Large intestine (tissue), 3 donors: ENCODE data around the gene GDI1. TPM values are rescaled to one million over a fixed set of nuclear protein-coding genes. Genes with fewer than 3 reads are reported as not detected.

Experiments
- DNase-seq, 2 donors: peaks; one replicate each; pipeline versions ENCODE4 v3.0.0 to v3.0.0-alpha.2; 2013
- H3K27ac ChIP-seq: one replicate; pipeline ENCODE4 v1.5.1; 2013; ENCODE audit warnings: low read length
- H3K27me3 ChIP-seq: 2 replicates; pipeline ENCODE4 v1.6.1; 2013; ENCODE audit warnings: low read length; ENCODE audit not compliant: control insufficient read depth, insufficient read depth
- H3K36me3 ChIP-seq: 2 replicates; pipeline ENCODE4 v1.6.1; 2013; ENCODE audit warnings: low read length; ENCODE audit not compliant: control insufficient read depth, insufficient read depth
- H3K4me1 ChIP-seq: one replicate; pipeline ENCODE4 v1.6.1; 2013; ENCODE audit warnings: low read length; ENCODE audit not compliant: control insufficient read depth, insufficient read depth
- H3K4me3 ChIP-seq: one replicate; pipeline ENCODE4 v1.5.1; 2013; ENCODE audit warnings: low read length
- H3K9me3 ChIP-seq: one replicate; pipeline ENCODE4 v1.6.1; 2013; ENCODE audit warnings: mild to moderate bottlenecking, low read depth, low read length, moderate library complexity; ENCODE audit not compliant: control insufficient read depth
- WGBS: methylation state at CpG from one replicate; pipeline ENCODE4 v1.1.5; 2013; ENCODE audit warnings: low lambda C conversion rate; ENCODE audit not compliant: insufficient coverage; 5-methylcytosine and 5-hydroxymethylcytosine counted together
- polyA plus RNA-seq: library from polyadenylated mRNA; unstranded; fragments of 120-200 nt; gene quantifications from one replicate; pipeline ENCODE4 v1.2.1, GENCODE V29; 2013

The GDI1 gene
- polyA plus RNA-seq, 1 donor, result 108 TPM

DNA sequence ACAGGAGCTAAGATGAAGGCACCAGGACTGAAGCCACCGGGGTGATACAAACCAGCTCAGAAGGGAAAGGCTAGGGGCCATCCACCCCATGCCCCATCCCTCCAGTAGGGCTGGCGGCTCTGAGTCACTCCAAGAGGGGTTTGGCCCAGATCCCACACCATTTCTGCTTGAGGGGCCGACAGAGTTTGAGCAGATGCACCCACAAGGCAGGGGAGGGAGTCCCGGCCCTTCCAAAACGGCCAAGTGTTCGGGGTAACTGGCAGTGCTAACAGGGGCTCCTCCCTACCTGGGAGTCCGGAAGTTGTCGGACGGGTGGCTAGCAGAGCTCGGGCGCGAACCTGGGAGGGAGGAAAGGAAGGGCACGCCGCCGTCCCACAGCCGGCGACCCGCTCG lies 53.1 kb downstream of the GDI1 start:
- peak overlapping the region; percentile 70 for H3K27ac ChIP-seq
- no peaks in the 10 kb centered on the region for H3K27me3 ChIP-seq
- no CpG with 5 or more reads among the region's 19 CpGs for WGBS
- peak in 1 of 2 donors; percentile 39 for DNase-seq
- H3K9me3 ChIP-seq, result no peaks in the 10 kb centered on the region
- peaks cover 20% of the 10 kb centered on the region for H3K4me1 ChIP-seq
- H3K36me3 ChIP-seq, result peaks cover 8% of the 10 kb centered on the region
- peak overlapping the region; percentile 64 for H3K4me3 ChIP-seq

DNA sequence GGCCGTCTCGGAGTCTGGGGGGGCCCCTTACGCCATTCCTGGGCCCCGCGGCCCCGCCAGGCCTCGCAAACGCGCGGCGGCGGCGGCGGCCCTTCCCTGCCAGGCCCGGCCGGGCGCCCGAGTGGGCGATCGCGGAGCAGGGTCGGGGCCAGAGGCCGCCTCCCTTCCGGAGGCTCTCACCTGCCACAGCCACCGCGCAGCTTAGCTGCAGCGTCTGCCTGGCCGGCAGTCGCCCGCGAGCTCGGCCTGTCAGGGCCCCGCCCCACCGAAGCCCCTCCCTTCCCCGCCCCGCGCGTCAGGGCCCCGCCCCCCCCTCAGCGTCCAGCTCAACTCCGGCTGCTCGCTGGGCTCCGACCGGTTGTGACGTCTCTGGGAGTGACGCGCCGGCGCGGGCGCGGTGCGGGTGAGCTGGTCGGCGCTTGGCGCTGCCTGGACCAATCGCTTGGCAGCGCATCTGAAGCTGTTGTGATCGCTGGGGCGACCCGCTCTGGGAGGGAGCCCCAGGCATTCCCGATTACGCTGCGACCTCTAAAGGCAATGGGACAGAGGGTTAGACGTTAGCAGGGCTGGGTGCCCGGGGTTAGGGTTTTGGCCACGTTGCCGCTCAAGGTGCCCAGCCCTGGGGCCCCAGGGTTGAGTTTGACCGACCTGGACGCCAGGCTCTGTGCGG lies 53.6 kb downstream of the GDI1 start, which contains the start of gene SLC10A3:
SLC10A3 (minus strand) TSS at position 216 of the 670 bp plus-strand sequence. CDS start 1,689 bp downstream, outside the sequence.
- DNase-seq, result peak; percentile 93
- WGBS, result no CpG with 5 or more reads among the region's 71 CpGs
- H3K36me3 ChIP-seq, result peaks cover 5% of the 10 kb centered on the region
- H3K27me3 ChIP-seq, result no peaks in the 10 kb centered on the region
- no peaks in the 10 kb centered on the region for H3K9me3 ChIP-seq
- peaks cover 14% of the 10 kb centered on the region for H3K4me1 ChIP-seq
- peak within 1 kb of the TSS; percentile 99 for H3K27ac ChIP-seq
- H3K4me3 ChIP-seq, result peak within 1 kb of the TSS; percentile 83

Other genes starting within 250 kb of the GDI1 start
- gene OPN1MW2, start 217.4 kb upstream of the GDI1 start, polyA plus RNA-seq, result not detected
- gene OPN1MW3, start 179.6 kb upstream of the GDI1 start, polyA plus RNA-seq, result not detected
- not detected for gene TEX28, start 142.0 kb upstream of the GDI1 start, polyA plus RNA-seq
- 0.19 TPM for gene TKTL1, start 141.4 kb upstream of the GDI1 start, polyA plus RNA-seq
- 468 TPM for gene FLNA, start 62.5 kb upstream of the GDI1 start, polyA plus RNA-seq
- 50.1 TPM for gene EMD, start 57.9 kb upstream of the GDI1 start, polyA plus RNA-seq
- gene RPL10, start 38.8 kb upstream of the GDI1 start, polyA plus RNA-seq, result 5,173 TPM
- gene DNASE1L1, start 27.9 kb upstream of the GDI1 start, polyA plus RNA-seq, result 26.2 TPM
- 47.4 TPM for gene TAFAZZIN, start 25.6 kb upstream of the GDI1 start, polyA plus RNA-seq
- 137 TPM for gene ATP6AP1, start 8.5 kb upstream of the GDI1 start, polyA plus RNA-seq
- gene FAM50A, start 7.0 kb downstream of the GDI1 start, polyA plus RNA-seq, result 71.3 TPM
- 37.2 TPM for gene PLXNA3, start 21.1 kb downstream of the GDI1 start, polyA plus RNA-seq
- 25.4 TPM for gene LAGE3, start 42.1 kb downstream of the GDI1 start, polyA plus RNA-seq
- 25.6 TPM for gene UBL4A, start 49.5 kb downstream of the GDI1 start, polyA plus RNA-seq
- 21.1 TPM for gene SLC10A3, start 53.5 kb downstream of the GDI1 start, polyA plus RNA-seq
- 41.4 TPM for gene FAM3A, start 79.1 kb downstream of the GDI1 start, polyA plus RNA-seq
- 16.8 TPM for gene G6PD, start 109.7 kb downstream of the GDI1 start, polyA plus RNA-seq
- gene IKBKG, start 110.5 kb downstream of the GDI1 start, polyA plus RNA-seq, result 16.4 TPM
- gene CTAG1A, start 148.0 kb downstream of the GDI1 start, polyA plus RNA-seq, result not detected
- not detected for gene CTAG1B, start 182.1 kb downstream of the GDI1 start, polyA plus RNA-seq
- not detected for gene CTAG2, start 216.4 kb downstream of the GDI1 start, polyA plus RNA-seq